ENCODE results near the gene RAET1L.

DNA sequence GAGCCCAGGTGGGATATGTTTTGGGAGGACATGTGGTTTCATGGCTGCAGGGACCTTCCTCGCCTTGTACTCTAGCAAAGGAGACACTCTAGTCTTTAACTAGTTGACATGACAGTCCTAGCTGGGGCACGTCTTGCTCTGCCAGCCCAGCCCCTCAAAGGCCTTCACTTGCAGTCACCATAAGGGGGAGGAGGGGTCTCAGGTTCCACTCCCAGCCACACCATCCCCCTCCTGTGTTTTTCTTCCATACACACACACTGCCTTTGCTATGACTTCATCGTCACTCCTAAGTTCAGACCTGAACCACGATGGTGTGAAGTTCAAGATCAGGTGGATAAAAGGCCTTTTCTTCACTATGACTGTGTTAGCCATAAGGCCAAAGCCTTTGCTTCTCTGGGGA lies 48.1 kb downstream of the RAET1L start:
- no peak for TF ChIP-seq CTCF (IDR thresholded peaks at IDR 0.05)
- TF ChIP-seq REST (IDR thresholded peaks at IDR 0.05; ENCODE audit: insufficient read depth in 1 of 2, low read depth in 2 of 2, low read length in 1 of 2): no peak
- no peak for TF ChIP-seq POLR2AphosphoS5 (IDR thresholded peaks at IDR 0.05; ENCODE audit: low read depth, low read length)
- no peak for TF ChIP-seq TCF7L2 (IDR thresholded peaks at IDR 0.05; ENCODE audit: low read depth, low read length)

Measured in Panc1 (cell line).